Globus pallidus (tissue), 1 donor: Measurements from ENCODE around the gene TIMM29.
A peak's percentile ranks its signal among the peaks of the same experiment; 100 is the strongest.
"Not testable (repeated sequence)": the region's sequence is repeated elsewhere in the genome, so short reads cannot be mapped to it uniquely, and the experiment has no call there.

Source experiments
- DNase-seq: peaks from one replicate; pipeline ENCODE4 v3.0.0-alpha.2; 2015; ENCODE audit warnings: low spot score

The TIMM29 gene

DNA sequence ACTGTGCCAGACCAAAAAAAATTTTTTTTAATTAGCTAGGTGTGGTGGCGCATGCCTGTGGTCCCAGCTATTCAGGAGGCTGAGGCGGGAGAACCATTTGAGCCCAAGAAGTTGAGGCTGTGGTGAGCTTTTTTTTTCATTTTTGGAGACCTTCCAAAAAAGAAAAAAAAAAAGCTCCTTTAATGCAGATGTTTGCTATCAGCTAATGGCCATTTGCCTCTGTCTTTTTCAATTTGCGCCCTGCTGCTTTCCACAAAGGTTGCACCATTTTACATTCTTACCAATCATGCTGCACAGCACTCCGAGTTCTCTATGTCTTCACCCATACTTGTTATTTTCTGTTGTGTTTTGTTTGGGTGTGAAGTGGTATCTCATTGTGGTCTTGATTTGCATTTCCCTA is 16.7 kb downstream of the TIMM29 start:
- no peak for DNase-seq

DNA sequence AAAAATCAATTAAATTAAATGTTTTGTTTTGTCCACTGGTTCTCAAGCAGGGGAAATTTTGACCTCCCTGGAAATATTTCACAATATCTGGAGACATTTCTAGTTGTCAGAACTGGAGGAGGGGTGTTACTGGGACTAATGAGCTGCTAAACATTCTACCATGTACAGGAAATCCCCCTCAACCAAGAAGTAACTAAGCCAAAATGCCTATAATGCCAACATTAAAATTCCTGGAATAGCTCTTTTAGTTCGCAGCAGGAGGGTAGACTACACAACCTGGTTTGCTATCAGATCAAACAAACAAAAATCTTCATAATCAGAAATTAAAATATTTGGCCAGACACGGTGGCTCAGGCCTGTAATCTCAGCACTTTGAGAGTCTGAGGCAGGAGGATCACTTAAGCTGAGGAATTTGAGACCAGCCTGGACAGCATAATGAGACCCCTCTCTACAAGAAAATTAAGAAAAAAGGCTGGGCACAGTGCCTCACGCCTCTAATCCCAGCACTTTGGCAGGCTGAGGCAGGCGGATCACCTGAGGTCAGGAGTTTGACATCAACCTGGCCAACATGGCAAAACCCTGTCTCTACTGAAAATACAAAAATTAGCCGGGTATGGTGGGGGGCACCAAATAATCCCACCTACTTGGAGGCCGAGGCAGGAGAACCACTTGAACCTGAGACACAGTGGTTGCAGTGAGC is 18.5 kb downstream of the TIMM29 start:
- DNase-seq: no peak

DNA sequence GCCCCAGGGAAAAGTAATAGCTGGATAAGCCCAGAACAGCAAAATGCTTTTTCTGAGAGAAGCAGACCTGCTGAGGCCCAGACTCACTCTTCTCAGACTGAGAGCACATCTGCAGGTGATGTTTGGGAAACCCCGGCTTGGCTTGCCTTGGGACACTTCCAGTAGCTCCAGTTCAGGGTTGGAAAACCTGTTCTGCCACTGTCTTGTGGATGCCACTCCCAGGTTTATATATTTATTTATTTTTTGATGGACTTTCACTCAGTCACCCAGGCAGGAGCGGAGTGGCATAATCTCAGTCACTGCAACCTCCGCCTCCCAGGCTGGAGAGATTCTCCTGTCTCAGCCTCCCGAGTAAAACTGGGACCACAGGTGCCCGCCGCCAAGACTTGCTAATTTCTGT is 24.2 kb downstream of the TIMM29 start:
- no peak for DNase-seq

DNA sequence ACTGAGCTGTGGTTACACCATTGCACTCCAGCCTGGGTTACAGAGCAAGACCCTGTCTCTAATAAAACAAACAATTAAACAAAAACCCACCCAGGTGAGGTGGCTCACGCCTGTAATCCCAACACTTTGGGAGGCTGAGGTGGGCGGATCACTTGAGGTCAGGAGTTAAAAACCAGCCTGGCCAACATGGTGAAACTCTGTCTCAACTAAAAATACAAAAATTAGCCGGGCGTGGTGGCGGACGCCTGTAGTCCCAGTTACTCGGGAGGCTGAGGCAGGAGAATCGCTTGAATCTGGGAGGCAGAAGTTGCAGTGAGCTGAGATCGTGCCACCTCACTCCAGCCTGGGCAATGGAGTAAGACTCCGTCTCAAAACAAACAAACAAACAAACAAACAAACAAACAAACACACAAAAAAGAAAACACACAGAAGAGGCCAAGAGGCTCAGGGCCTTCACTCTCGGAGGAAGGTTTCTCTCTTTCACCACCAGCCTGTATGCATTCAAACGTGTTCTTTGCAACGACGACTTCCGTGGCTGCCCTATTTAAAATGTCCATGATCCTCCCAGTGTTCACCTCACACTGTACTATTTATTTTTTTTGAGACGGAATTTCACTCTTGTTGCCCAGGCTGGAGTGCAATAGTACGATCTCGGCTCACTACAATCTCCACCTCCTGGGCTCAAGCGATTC is 30.8 kb downstream of the TIMM29 start:
- DNase-seq: not testable (repeated sequence)

DNA sequence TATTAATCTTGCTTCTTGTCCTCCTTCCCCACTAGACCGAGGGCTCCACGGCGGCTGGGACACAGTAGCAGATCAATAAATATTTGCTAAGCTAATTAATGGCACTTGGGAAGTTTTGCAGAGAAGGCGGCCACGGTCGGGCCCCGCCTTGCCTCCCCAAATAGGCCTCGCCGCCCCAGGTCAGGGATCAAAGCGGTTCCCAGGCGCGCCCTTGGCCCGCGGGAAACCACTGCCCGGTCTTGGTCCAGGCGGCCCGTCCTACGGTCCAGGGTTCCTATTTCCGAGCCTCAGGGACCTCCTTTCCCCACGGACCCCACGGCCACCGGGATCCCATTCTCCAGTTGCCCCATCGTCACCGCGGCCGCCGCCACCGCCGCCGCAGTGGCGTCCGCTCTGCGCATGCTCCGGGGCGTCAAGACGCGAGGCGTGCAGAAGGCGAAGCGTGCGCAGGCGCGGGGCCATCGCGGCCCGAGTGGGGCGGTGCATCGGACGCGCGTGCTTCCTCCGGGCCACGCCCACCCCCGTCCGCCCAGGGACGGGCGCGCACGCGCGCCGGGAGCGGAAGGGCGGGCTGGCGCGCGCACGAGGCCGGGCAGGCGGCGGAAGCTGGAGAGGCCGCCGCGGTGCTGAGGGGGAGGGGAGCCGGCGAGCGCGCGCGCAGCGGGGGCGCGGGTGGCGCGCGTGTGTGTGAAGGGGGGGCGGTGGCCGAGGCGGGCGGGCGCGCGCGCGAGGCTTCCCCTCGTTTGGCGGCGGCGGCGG is 31.9 kb downstream of the TIMM29 start, which contains the start of gene SMARCA4:
TSS of gene SMARCA4 (plus strand) at position 717 of the 759 bp plus-strand sequence. CDS start 23,122 bp downstream, outside the sequence.
- DNase-seq: peak; percentile 95

DNA sequence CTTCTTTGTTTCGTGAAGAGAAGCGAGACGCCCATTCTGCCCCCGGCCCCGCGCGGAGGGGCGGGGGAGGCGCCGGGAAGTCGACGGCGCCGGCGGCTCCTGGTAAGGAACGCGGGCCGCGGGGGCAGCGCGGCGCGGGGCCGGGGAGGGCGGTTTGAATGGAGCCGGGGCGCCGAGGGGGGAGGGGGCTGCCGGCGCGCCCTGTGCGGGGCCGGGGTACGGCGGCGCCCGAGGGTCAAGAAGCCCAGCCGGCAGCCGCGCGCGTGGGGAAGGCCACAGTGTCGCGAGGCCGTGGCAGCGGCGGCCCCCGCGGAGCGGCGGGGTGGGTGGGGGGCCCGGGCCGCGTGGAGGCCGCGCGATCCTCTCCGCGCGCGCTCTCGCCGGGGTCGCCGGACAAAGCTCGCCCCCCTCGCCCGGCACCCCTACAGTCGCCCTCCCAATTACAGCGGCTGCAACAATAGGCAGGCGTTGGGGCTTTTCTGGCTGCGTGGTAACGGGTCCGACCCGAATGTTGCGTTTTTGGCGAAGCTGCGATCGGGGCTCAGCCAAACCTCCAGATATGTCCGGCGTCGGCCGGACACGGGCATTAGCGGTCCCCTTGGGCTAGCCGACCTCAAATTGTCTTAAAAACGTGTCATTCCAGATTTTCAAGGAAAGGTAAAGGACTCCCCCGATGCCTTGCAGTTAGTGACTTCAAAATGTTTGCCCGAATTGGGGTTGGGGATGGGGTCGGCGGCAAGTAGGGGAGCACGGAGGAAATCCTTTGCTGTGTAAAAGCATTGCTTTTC is 32.7 kb downstream of the TIMM29 start:
- DNase-seq: peak; percentile 28

DNA sequence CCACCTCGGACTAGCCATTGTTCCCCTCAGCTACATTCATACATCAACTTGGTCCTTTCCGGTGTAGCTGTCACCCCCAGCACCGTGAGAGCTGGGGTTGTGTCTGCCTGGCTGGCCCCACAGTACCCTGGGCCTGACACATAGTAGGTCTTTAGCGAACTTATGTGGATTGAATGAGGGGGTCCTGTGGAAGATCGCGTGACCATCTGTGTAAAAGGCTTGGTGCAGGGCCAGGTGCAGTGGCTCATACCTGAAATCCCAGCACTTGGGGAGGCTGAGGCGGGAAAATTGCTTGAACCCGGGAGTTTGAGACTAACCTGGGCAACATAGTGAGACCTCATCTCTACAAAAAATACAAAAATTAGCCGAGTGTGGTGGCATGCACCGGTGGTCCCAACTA is 34.3 kb downstream of the TIMM29 start:
- DNase-seq: no peak

DNA sequence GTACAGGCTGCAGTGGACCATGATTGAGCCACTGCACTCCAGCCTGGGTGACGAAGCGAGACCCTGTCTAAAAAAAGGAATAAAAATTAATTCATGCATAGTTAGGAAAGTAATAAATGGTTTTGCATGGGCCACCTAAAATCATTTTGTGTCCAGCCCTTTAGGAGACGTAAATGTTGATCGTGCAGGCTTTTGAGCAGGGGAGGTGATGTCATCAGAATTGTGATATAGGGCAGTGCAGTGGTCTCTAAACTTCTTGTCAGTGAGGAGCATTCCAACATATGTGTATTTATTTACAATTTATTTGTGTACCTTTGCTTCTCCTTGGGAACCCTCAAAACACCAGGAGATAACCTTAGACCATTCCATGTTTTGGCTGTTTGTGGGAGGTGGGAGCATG is 35.3 kb downstream of the TIMM29 start:
- DNase-seq: no peak

DNA sequence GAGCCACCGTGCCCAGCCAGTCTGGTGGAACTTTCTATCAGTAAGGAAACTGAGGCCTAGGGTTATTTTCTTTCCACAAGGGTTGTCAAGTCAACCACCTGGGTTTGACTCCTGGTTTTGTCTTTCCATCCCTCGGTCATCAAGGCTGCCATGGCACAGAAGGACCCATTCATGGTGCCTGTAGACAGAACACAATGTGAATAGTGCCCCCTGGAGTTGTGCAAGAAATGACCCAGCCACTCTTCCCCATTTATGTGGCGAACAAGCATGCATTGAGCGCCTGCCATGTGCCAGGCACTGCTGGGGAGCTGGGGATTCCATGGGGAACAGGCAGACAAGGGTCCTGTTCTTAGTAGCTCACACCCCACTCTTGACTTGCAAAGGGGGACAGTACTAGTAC is 36.3 kb downstream of the TIMM29 start:
- no peak for DNase-seq

DNA sequence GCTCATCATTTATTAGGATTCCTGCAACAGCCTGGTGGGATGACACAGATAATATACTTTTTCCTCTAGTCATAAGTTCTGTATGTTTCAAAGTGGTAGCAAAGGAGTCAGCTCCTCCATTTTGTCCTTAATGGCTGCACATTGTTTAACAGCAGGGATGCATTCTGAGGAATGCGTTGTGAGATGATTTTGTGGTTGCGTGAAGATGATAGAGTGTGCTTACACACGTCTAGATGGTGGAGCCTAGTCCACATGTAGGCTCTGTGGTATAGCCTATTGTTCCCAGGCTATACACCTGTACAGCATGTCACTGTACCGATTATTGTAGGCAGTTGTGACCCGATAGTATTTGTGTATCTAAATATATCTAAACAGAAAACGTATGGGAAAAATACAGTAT is 36.8 kb downstream of the TIMM29 start:
- no peak for DNase-seq

DNA sequence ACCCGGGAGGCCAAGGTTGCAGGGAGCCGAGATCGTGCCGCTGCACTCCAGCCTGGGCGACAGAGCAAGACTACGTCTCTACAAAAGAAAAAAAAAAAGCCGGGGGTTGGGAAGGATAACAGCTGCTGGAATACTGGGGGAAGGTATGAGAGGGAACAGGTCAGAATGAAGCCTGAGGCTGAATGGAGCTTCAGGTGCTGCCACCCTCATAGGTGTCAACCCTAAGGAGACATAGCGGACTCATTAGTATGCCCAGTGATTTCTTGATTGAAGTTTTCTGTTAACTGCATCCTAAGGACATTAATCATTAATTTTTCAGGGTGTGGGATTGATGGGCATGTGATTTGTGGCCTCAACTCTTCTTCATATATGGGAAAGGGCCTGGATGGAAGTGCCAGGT is 38.2 kb downstream of the TIMM29 start:
- DNase-seq: no peak

DNA sequence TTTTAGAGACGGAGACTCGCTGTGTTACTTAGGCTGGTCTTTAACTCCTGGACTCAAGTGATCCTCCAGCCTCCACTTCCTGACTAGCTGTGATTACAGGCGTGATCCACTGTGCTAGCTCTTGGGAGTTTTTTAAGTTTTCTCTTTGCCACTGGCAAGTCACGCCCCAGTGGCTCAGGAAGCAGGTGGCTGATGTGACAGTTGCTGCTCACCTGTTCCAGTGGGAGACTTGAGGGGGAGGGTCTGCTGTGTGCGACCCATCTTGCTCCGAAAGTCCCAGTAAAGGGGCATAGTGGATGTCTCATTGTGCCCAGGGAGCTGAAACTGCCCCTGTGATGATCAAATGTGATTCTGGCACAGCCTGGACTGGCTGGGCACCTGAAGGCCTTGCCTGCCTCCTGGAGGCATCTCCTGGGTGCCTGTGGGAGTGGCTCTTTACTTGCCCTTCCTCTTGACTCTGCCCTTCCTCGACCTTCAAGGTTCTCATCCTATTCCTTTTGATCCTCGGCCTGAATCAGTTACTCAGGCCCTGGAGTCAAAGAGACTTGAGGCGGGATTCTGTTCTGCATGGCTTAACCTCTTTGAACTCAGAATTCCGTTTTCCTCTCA is 40.0 kb downstream of the TIMM29 start:
- no peak for DNase-seq

DNA sequence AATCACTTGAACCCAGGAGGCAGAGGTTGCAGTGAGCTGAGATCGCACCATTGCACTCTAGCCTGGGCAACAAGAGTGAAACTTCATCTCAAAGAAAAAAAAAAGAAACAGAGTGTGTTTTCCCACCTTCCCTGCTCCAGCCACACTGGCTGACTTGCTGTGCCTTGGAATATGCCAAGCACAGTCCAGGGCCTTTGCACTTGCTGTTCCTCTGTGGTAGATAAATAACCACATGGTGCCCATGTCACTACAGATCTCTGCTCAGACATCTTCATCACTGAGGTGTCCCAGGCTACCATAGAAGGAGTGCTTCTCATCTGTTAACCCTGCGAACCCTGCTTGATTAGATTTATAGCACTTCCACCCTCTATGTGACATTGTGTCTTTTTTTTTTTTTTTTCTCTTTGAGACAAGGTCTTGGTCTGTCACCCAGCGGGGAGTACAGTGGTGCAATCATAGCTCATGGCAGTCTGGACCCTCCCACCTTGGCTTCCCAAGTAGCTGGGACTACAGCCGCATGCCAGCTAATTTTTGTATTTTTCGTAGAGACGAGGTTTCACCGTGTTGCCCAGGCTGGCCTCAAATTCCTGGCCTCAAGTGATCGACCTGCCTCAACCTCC is 42.6 kb downstream of the TIMM29 start:
- no peak for DNase-seq

DNA sequence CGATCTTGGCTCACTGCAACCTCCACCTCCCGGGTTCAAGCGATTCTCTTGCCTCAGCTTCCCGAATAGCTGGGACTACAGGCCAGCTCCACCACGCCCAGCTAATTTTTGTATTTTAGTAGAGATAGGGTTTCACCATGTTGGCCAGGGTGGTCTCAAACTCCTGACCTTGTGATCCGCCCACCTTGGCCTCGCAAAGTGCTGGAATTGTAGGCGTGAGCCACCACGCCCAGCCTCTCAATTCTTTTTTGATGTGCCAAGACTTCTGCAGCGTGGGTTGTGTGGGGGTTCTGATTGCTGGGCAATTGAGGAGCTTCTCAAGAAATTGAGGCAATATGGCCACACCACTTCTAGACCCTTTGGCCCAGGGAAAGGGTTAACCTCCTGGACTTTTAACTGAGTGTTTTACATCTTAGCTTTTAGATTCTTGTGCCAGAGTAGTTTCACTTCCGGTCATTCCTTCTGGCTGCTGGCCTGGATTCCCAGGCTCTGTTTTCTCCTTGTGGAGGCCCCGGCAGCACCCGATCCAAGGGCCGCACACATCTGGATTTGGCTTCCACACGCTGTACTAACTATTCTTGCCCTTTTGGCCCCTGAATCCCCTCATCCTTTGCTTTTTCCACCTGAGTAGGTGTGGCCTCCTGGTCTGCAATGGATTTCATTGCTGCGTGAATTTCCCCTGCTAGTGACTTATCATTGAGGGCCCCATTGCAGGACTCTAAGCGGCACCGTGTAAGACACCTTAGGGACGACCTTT is 46.9 kb downstream of the TIMM29 start:
- no peak for DNase-seq

DNA sequence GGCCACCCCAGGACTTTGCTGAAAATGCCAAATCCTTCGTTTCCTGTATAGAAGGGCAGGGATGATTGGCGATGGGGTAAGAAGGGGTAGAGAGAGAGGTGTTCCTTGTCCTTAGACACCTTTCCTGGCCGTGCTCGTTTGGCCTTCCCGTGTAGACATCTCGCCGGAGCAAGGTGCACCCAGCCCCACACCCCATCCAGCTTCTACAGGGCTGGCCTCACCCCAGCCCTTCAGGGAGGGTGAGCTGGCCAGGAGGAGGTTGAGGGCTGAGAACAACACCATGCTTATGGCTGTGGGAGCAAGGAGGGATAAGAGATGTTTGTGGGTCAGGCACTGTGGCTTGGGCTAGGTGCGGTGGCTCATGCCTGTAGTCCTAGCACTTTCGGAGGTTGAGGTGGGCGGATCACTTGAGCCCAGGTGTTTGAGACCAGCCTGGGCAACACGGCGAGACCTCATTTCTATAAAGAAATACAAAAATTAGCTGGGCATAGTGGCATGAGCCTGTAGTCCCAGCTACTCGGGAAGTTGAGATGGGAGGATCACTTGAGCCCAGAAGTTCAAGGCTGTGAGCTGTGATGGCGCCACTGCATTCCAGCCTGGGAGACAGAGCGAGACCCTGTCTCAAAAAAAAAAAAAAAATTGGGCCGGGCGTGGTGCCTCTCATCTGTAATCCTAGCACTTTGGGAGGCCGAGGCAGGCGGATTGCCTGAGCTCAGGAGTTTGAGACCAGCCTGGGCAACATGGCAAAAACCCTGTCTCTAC is 47.7 kb downstream of the TIMM29 start:
- no peak for DNase-seq

DNA sequence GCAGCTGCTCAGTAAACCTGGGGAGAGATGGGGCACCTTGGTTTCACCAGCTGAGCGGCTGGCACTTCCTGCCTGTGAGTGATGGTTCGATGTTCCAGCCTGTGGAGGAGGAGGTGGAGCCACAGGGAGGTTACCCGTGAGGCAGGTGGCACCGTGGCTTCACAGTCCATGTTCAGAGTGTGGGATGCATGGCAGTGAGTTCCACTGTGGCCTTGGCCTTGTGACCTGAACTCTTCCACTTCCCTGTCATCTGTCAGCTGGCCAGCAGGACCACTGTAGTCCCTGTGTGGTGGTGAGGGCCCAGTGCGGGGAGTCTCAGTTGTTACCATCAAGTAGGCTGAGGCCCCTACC is 49.1 kb downstream of the TIMM29 start:
- no peak for DNase-seq
